Fibroblast of lung (primary cell): ENCODE measurements around the gene GPC3. TPM values are rescaled to one million over a fixed set of nuclear protein-coding genes. Genes with fewer than 3 reads are reported as not detected.

Experiments
- DNase-seq, 2 donors: peaks; one replicate each; pipeline versions ENCODE4 v3.0.0 to v3.0.0-alpha.2; 2010; ENCODE audit warnings: low read depth in 2 of 2
- H2AFZ ChIP-seq: 2 replicates; pipeline ENCODE4 v1.5.1; 2012; ENCODE audit warnings: low read length, control low read depth, inconsistent platforms
- H3K27ac ChIP-seq: 2 replicates; pipeline ENCODE4 v1.5.1; 2011; ENCODE audit warnings: low read length, control low read depth; ENCODE audit not compliant: insufficient read depth
- H3K27me3 ChIP-seq: 2 replicates; pipeline ENCODE4 v1.5.1; 2011; ENCODE audit warnings: mild to moderate bottlenecking, low read length; ENCODE audit not compliant: control insufficient read depth, insufficient read depth
- H3K36me3 ChIP-seq: 2 replicates; pipeline ENCODE4 v1.5.1; 2011; ENCODE audit warnings: low read length; ENCODE audit not compliant: control insufficient read depth, insufficient read depth
- H3K4me1 ChIP-seq: 2 replicates; pipeline ENCODE4 v1.5.1; 2011; ENCODE audit warnings: low read length; ENCODE audit not compliant: control insufficient read depth, insufficient read depth; ENCODE audit errors: extremely low read depth
- H3K4me2 ChIP-seq: 2 replicates; pipeline ENCODE4 v1.5.1; 2011; ENCODE audit warnings: low read length, control low read depth; ENCODE audit not compliant: insufficient read depth; ENCODE audit errors: extremely low read depth
- H3K4me3 ChIP-seq, 4 experiments: fragments of 200-600 bp in 1 of 4; sonication (generic) in 1 of 4; replicated peaks in 1 of 4; 2 replicates each; pipeline ENCODE4 v1.5.1; 2011 to 2016; ENCODE audit warnings: low read length in 4 of 4, low read depth in 3 of 4, mild to moderate bottlenecking in 3 of 4, control low read depth in 2 of 4, inconsistent platforms in 1 of 4, mixed read lengths in 1 of 4; ENCODE audit not compliant: insufficient read depth in 1 of 4; ENCODE audit errors: control extremely low read depth in 1 of 4
- H3K79me2 ChIP-seq: 2 replicates; pipeline ENCODE4 v1.5.1; 2012; ENCODE audit warnings: mild to moderate bottlenecking, low read length, inconsistent platforms; ENCODE audit not compliant: control insufficient read depth, insufficient read depth
- H3K9ac ChIP-seq: 2 replicates; pipeline ENCODE4 v1.5.1; 2011; ENCODE audit warnings: mild to moderate bottlenecking, low read length, control low read depth; ENCODE audit not compliant: insufficient read depth
- H3K9me3 ChIP-seq: 2 replicates; pipeline ENCODE4 v1.5.1; 2012; ENCODE audit warnings: low read depth, low read length; ENCODE audit not compliant: control insufficient read depth, insufficient read depth
- H4K20me1 ChIP-seq: 2 replicates; pipeline ENCODE4 v1.5.1; 2011; ENCODE audit warnings: low read length; ENCODE audit not compliant: control insufficient read depth, insufficient read depth; ENCODE audit errors: extremely low read depth
- CTCF ChIP-seq, 2 donors: IDR thresholded peaks in 1 of 2; conservative IDR thresholded peaks in 1 of 2; 1 replicate in 1 of 2; 2 replicates in 1 of 2; pipeline ENCODE4 v1.5.1; 2011 to 2012; ENCODE audit warnings: low read length in 2 of 2, control low read depth in 1 of 2, inconsistent platforms in 1 of 2, low read depth in 1 of 2, mild to moderate bottlenecking in 1 of 2
- EZH2 ChIP-seq: IDR thresholded peaks from 2 replicates; pipeline ENCODE4 v1.5.1; 2012; ENCODE audit warnings: low read length, control low read depth, mild to moderate bottlenecking; ENCODE audit errors: missing control alignments
- polyA plus RNA-seq, 2 donors: library from polyadenylated mRNA; depleted of rRNA in 1 of 2; stranded (reverse) in 1 of 2; unstranded in 1 of 2; fragments of >200 nt; gene quantifications; 2 replicates each; pipeline ENCODE4 v1.2.1, GENCODE V29; 2011 to 2012; ENCODE audit warnings: missing spikeins in 1 of 2
- total RNA-seq: library from RNA; depleted of rRNA; stranded (reverse); fragments of >200 nt; gene quantifications from 2 replicates; pipeline ENCODE4 v1.2.1, GENCODE V29; 2014

GPC3 gene
- total and polyA plus RNA-seq, 2 donors (not counting 1 experiment from before 2014, with no cell fraction given): 6.4 to 7.1 TPM

- no peak overlapping the region for H2AFZ ChIP-seq
- no peaks in the 10 kb centered on the region for H3K27me3 ChIP-seq
- no peak overlapping the region for H3K4me2 ChIP-seq
- DNase-seq: no peak
- no peaks in the 10 kb centered on the region for H4K20me1 ChIP-seq
- H3K4me3 ChIP-seq: no peak overlapping the region
- H3K4me1 ChIP-seq: no peaks in the 10 kb centered on the region
- no peak overlapping the region for H3K9ac ChIP-seq
- TF ChIP-seq CTCF (conservative IDR thresholded peaks at IDR 0.05 in 1 of 2, IDR thresholded peaks at IDR 0.05 in 1 of 2; ENCODE audit: low read depth in 1 of 2, low read length in 2 of 2) (no peak), EZH2 (no peak)
- H3K79me2 ChIP-seq: no peaks in the 10 kb centered on the region
- no peaks in the 10 kb centered on the region for H3K36me3 ChIP-seq
- no peaks in the 10 kb centered on the region for H3K9me3 ChIP-seq
- no peak overlapping the region for H3K27ac ChIP-seq
Measured at GRCh38 chrX:133702230-133702629, 283.2 kb downstream of the GPC3 start.

- Histone ChIP-seq H3K4me2 (no peak overlapping the region), H3K27ac (no peak overlapping the region), H3K9ac (no peak overlapping the region), H3K27me3 (no peaks in the 10 kb centered on the region), H3K9me3 (no peaks in the 10 kb centered on the region), H3K36me3 (no peaks in the 10 kb centered on the region), H3K79me2 (no peaks in the 10 kb centered on the region), H2AFZ (no peak overlapping the region), H3K4me1 (no peaks in the 10 kb centered on the region), H4K20me1 (no peaks in the 10 kb centered on the region), H3K4me3 (no peak overlapping the region)
- DNase-seq: no peak
- TF ChIP-seq CTCF (conservative IDR thresholded peaks at IDR 0.05 in 1 of 2, IDR thresholded peaks at IDR 0.05 in 1 of 2; ENCODE audit: low read depth in 1 of 2, low read length in 2 of 2) (no peak), EZH2 (no peak)
Measured at GRCh38 chrX:133699023-133699728, 286.2 kb downstream of the GPC3 start.

- H3K36me3 ChIP-seq: no peaks in the 10 kb centered on the region
- no peaks in the 10 kb centered on the region for H3K4me1 ChIP-seq
- H3K27ac ChIP-seq: no peak overlapping the region
- no peak overlapping the region for H3K4me3 ChIP-seq
- peak; percentile 28 to 58 for DNase-seq
- H3K9ac ChIP-seq: no peak overlapping the region
- no peaks in the 10 kb centered on the region for H4K20me1 ChIP-seq
- TF ChIP-seq EZH2 (no peak), CTCF (conservative IDR thresholded peaks at IDR 0.05 in 1 of 2, IDR thresholded peaks at IDR 0.05 in 1 of 2; ENCODE audit: low read depth in 1 of 2, low read length in 2 of 2) (peak in 1 of 2 donors; percentile 43)
- H3K79me2 ChIP-seq: no peaks in the 10 kb centered on the region
- H2AFZ ChIP-seq: no peak overlapping the region
- H3K27me3 ChIP-seq: no peaks in the 10 kb centered on the region
- no peak overlapping the region for H3K4me2 ChIP-seq
- no peaks in the 10 kb centered on the region for H3K9me3 ChIP-seq
Measured at GRCh38 chrX:133698298-133698697, 287.1 kb downstream of the GPC3 start.
